IMR-90 (cell line): ENCODE results near the gene FAM228B. TPM values are rescaled to one million over a fixed set of nuclear protein-coding genes. Genes with fewer than 3 reads are reported as not detected.

ENCODE experiments used
- ATAC-seq: fragments of 200-7000 bp; cut with Tn5 transposase; 2 replicates; pipeline ENCODE4 v1.9.1; 2020; ENCODE audit warnings: low read depth, mild to moderate bottlenecking, moderate library complexity
- BruUV-seq: library from RNA; stranded (reverse); fragments of 400-500 nt; replicated peaks from 2 replicates; lab custom pipeline; 2021; lab: Mats Ljungman, UMichigan
- CTCF ChIA-PET: fragments of 300-600 bp; formaldehyde crosslinking; extraction: SDS; loops from one replicate; lab custom pipeline; 2021; ENCODE audit warnings: antibody characterized with exemption; lab: Yijun Ruan, JAX
- POLR2A ChIA-PET: fragments of 300-600 bp; sonication (Branson Sonifier 250); formaldehyde crosslinking; loops from one replicate; lab custom pipeline; 2022; ENCODE audit warnings: antibody characterized with exemption; ENCODE audit not compliant: unreplicated experiment; lab: Charles Lee
- DNase-seq: peaks from one replicate; pipeline ENCODE4 v3.0.0; 2013
- H2AFZ ChIP-seq: replicated peaks from 2 replicates; pipeline ENCODE3; 2013; ENCODE audit warnings: low read length, mild to moderate bottlenecking; ENCODE audit not compliant: poor library complexity
- H2AK5ac ChIP-seq: 2 replicates; pipeline ENCODE4 v1.6.1; 2013; ENCODE audit warnings: low read depth, low read length, inconsistent platforms
- H2AK9ac ChIP-seq: replicated peaks from 2 replicates; pipeline ENCODE3; 2013; ENCODE audit warnings: mild to moderate bottlenecking, low read depth, low read length, moderate library complexity; ENCODE audit not compliant: poor library complexity
- H2BK120ac ChIP-seq: 2 replicates; pipeline ENCODE4 v1.6.1; 2013; ENCODE audit warnings: low read depth, low read length, inconsistent platforms
- H2BK15ac ChIP-seq: 3 replicates; pipeline ENCODE4 v1.6.1; 2013; ENCODE audit warnings: low read depth, low read length, inconsistent platforms
- H2BK20ac ChIP-seq: 2 replicates; pipeline ENCODE4 v1.6.1; 2013; ENCODE audit warnings: low read depth, mild to moderate bottlenecking, inconsistent platforms, low read length, moderate library complexity
- H2BK5ac ChIP-seq: 2 replicates; pipeline ENCODE4 v1.6.1; 2013; ENCODE audit warnings: mild to moderate bottlenecking, low read depth, low read length, inconsistent platforms; ENCODE audit not compliant: poor library complexity, severe bottlenecking
- H3K14ac ChIP-seq: replicated peaks from 2 replicates; pipeline ENCODE4 v1.6.1; 2013; ENCODE audit warnings: low read depth, low read length, inconsistent platforms
- H3K18ac ChIP-seq: 2 replicates; pipeline ENCODE4 v1.6.1; 2013; ENCODE audit warnings: low read depth, low read length, control low read depth
- H3K23ac ChIP-seq: 2 replicates; pipeline ENCODE4 v1.6.1; 2013; ENCODE audit warnings: low read depth, low read length, inconsistent platforms
- H3K27ac ChIP-seq: 2 replicates; pipeline ENCODE4 v1.5.1; 2013; ENCODE audit warnings: mild to moderate bottlenecking, control low read depth, low read length; ENCODE audit not compliant: insufficient read depth
- H3K27me3 ChIP-seq: 2 replicates; pipeline ENCODE4 v1.6.1; 2013; ENCODE audit warnings: low read length; ENCODE audit not compliant: control insufficient read depth, insufficient read depth
- H3K36me3 ChIP-seq: 2 replicates; pipeline ENCODE4 v1.6.1; 2013; ENCODE audit warnings: low read length, mixed read lengths; ENCODE audit not compliant: control insufficient read depth, insufficient read depth
- H3K4ac ChIP-seq: 2 replicates; pipeline ENCODE4 v1.6.1; 2013; ENCODE audit warnings: low read depth, low read length, inconsistent platforms
- H3K4me1 ChIP-seq: 2 replicates; pipeline ENCODE4 v1.6.1; 2013; ENCODE audit warnings: low read length, mixed read lengths; ENCODE audit not compliant: control insufficient read depth, insufficient read depth
- H3K4me2 ChIP-seq: 2 replicates; pipeline ENCODE4 v1.6.1; 2013; ENCODE audit warnings: low read depth, mild to moderate bottlenecking, control low read depth, low read length, moderate library complexity
- H3K4me3 ChIP-seq: 2 replicates; pipeline ENCODE4 v1.5.1; 2013; ENCODE audit warnings: low read depth, mild to moderate bottlenecking, control low read depth, low read length, moderate library complexity; ENCODE audit not compliant: insufficient read depth
- H3K56ac ChIP-seq: 2 replicates; pipeline ENCODE4 v1.6.1; 2013; ENCODE audit warnings: low read length, inconsistent platforms; ENCODE audit not compliant: insufficient read depth; ENCODE audit errors: extremely low read depth
- H3K79me1 ChIP-seq, 2 experiments: 2 replicates each; pipeline ENCODE4 v1.6.1; 2013; ENCODE audit warnings: low read length in 2 of 2, inconsistent platforms in 1 of 2, low read depth in 1 of 2
- H3K9ac ChIP-seq: 2 replicates; pipeline ENCODE4 v1.6.1; 2013; ENCODE audit warnings: low read depth, low read length, control low read depth
- H3K9me1 ChIP-seq: 2 replicates; pipeline ENCODE4 v1.6.1; 2013; ENCODE audit warnings: low read length, inconsistent platforms; ENCODE audit not compliant: insufficient read depth
- H3K9me3 ChIP-seq: 2 replicates; pipeline ENCODE4 v1.6.1; 2013; ENCODE audit warnings: low read length; ENCODE audit not compliant: control insufficient read depth, insufficient read depth
- H4K20me1 ChIP-seq: 2 replicates; pipeline ENCODE4 v1.6.1; 2013; ENCODE audit warnings: low read length, inconsistent platforms; ENCODE audit not compliant: insufficient read depth
- H4K5ac ChIP-seq: 2 replicates; pipeline ENCODE4 v1.6.1; 2013; ENCODE audit warnings: mild to moderate bottlenecking, low read depth, low read length, control low read depth
- H4K8ac ChIP-seq, 2 experiments: 2 replicates each; pipeline ENCODE4 v1.6.1; 2013; ENCODE audit warnings: low read depth in 2 of 2, low read length in 2 of 2, control low read depth in 1 of 2, inconsistent platforms in 1 of 2
- H4K91ac ChIP-seq: 2 replicates; pipeline ENCODE4 v1.6.1; 2013; ENCODE audit warnings: low read depth, low read length, inconsistent platforms; ENCODE audit not compliant: insufficient read depth
- BHLHE40 ChIP-seq: fragments of 150-350 bp; IDR thresholded peaks from 2 replicates; pipeline ENCODE4 v1.6.1; 2016; ENCODE audit warnings: mild to moderate bottlenecking, low read depth, low read length
- CEBPB ChIP-seq: IDR thresholded peaks from 2 replicates; pipeline ENCODE4 v1.6.1; 2012; ENCODE audit warnings: low read depth, low read length, improper control_type of control experiment
- CHD1 ChIP-seq: IDR thresholded peaks from 2 replicates; pipeline ENCODE4 v1.6.1; 2012; ENCODE audit warnings: low read depth, low read length, improper control_type of control experiment
- CTCF ChIP-seq: conservative IDR thresholded peaks from 2 replicates; pipeline ENCODE4 v1.5.1; 2012; ENCODE audit warnings: mild to moderate bottlenecking, low read depth, low read length, improper control_type of control experiment
- FOS ChIP-seq: fragments of 150-350 bp; IDR thresholded peaks from 2 replicates; pipeline ENCODE4 v1.6.1; 2016; ENCODE audit warnings: low read depth, low read length
- MAFK ChIP-seq: IDR thresholded peaks from 2 replicates; pipeline ENCODE4 v1.6.1; 2012; ENCODE audit warnings: low read depth, low read length, improper control_type of control experiment
- MAZ ChIP-seq: IDR thresholded peaks from 2 replicates; pipeline ENCODE4 v1.6.1; 2012; ENCODE audit warnings: low read depth, mild to moderate bottlenecking, low read length, improper control_type of control experiment, moderate library complexity, borderline replicate concordance
- MXI1 ChIP-seq: IDR thresholded peaks from 2 replicates; pipeline ENCODE4 v1.6.1; 2012; ENCODE audit warnings: low read depth, mild to moderate bottlenecking, low read length, moderate library complexity, borderline replicate concordance
- NFE2L2 ChIP-seq: fragments of 150-350 bp; IDR thresholded peaks from 2 replicates; pipeline ENCODE4 v1.6.1; 2016; ENCODE audit warnings: low read depth, mild to moderate bottlenecking, low read length
- POLR2A ChIP-seq: IDR thresholded peaks from 2 replicates; pipeline ENCODE4 v1.6.1; 2012; ENCODE audit warnings: mild to moderate bottlenecking, low read depth, low read length
- RAD21 ChIP-seq: IDR thresholded peaks from 2 replicates; pipeline ENCODE4 v1.6.1; 2012; ENCODE audit warnings: low read length, improper control_type of control experiment
- RCOR1 ChIP-seq: IDR thresholded peaks from 2 replicates; pipeline ENCODE4 v1.6.1; 2012; ENCODE audit warnings: mild to moderate bottlenecking, low read length, improper control_type of control experiment; ENCODE audit not compliant: insufficient replicate concordance
- RFX5 ChIP-seq: IDR thresholded peaks from 2 replicates; pipeline ENCODE4 v1.8.0; 2012; ENCODE audit warnings: low read depth, mild to moderate bottlenecking, low read length, moderate library complexity
- SMC3 ChIP-seq: fragments of 150-350 bp; IDR thresholded peaks from 2 replicates; pipeline ENCODE4 v1.6.1; 2016; ENCODE audit warnings: low read depth, mild to moderate bottlenecking, antibody characterized with exemption, low read length, moderate library complexity
- WGBS, 2 experiments: methylation state at CpG; one replicate each; pipeline versions ENCODE4 v1.1.5 to v1.1.7; 2013; ENCODE audit warnings: missing lambda C conversion rate in 2 of 2; ENCODE audit not compliant: insufficient read length in 1 of 2; ENCODE audit errors: extremely low coverage in 2 of 2; 5-methylcytosine and 5-hydroxymethylcytosine counted together
- dilution Hi-C: fragments of 300-500 bp; cut with HindIII; formaldehyde crosslinking; loops from one replicate; pipeline ENCODE4 v1.14.3; 2018; ENCODE audit warnings: low sequenced_read_pairs; ENCODE audit not compliant: unreplicated experiment
- in situ Hi-C: fragments of 300-500 bp; cut with MboI; formaldehyde crosslinking; loops from 3 replicates; pipeline ENCODE4 v1.14.3; 2019; ENCODE audit warnings: low sequenced_read_pairs, inconsistent platforms, mixed read lengths
- intact Hi-C: fragments of 100-400 bp; cut with micrococcal nuclease; formaldehyde crosslinking; loops from 2 replicates; pipeline ENCODE4 v1.10.0; 2022
- polyA plus RNA-seq, 3 experiments: library from polyadenylated mRNA; depleted of rRNA; stranded (reverse); fragments of >200 nt; gene quantifications; 2 replicates each; pipeline ENCODE4 v1.2.3, GENCODE V29; 2012; ENCODE audit warnings: low replicate concordance in 1 of 3
- total RNA-seq: library from RNA; depleted of rRNA; stranded (reverse); fragments of >200 nt; gene quantifications from 2 replicates; pipeline ENCODE4 v1.2.3, GENCODE V29; 2012
- TF ChIP-seq, protein P1 (sequence below): fragments of 150-350 bp; IDR thresholded peaks from 2 replicates; pipeline ENCODE4 v1.6.1; 2017; ENCODE audit warnings: mild to moderate bottlenecking, antibody characterized with exemption, low read length, low read depth
- TF ChIP-seq, protein P2 (sequence below): fragments of 150-350 bp; IDR thresholded peaks from 2 replicates; pipeline ENCODE4 v1.6.1; 2016; ENCODE audit warnings: low read depth, mild to moderate bottlenecking, low read length, moderate library complexity, borderline replicate concordance

FAM228B gene
- total and polyA plus RNA-seq, 2 of the 4 experiments (the other 2 are of a cell fraction) = 2.0 to 2.9 TPM

- TF ChIP-seq RCOR1 (no peak), MAZ (no peak), FOS (no peak), POLR2A (no peak), MXI1 (no peak), NFE2L2 (no peak), CHD1 (no peak), SMC3 (no peak), RAD21 (no peak), CTCF (no peak), CEBPB (no peak), MAFK (no peak), RFX5 (no peak), BHLHE40 (no peak)
- TF ChIP-seq, protein P1, sequence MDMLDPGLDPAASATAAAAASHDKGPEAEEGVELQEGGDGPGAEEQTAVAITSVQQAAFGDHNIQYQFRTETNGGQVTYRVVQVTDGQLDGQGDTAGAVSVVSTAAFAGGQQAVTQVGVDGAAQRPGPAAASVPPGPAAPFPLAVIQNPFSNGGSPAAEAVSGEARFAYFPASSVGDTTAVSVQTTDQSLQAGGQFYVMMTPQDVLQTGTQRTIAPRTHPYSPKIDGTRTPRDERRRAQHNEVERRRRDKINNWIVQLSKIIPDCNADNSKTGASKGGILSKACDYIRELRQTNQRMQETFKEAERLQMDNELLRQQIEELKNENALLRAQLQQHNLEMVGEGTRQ = no peak
- TF ChIP-seq, protein P2, sequence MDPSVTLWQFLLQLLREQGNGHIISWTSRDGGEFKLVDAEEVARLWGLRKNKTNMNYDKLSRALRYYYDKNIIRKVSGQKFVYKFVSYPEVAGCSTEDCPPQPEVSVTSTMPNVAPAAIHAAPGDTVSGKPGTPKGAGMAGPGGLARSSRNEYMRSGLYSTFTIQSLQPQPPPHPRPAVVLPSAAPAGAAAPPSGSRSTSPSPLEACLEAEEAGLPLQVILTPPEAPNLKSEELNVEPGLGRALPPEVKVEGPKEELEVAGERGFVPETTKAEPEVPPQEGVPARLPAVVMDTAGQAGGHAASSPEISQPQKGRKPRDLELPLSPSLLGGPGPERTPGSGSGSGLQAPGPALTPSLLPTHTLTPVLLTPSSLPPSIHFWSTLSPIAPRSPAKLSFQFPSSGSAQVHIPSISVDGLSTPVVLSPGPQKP = no peak
These were observed 67.9 kb downstream of the FAM228B start for GRCh38 chr2:24191156-24191555.

More at GRCh38 chr2:24191156-24191555, 67.9 kb downstream of the FAM228B start:
- H3K56ac ChIP-seq = no peak overlapping the region
- no peak overlapping the region for H2BK5ac ChIP-seq
- intact Hi-C loops (no loop called here), dilution Hi-C loops (no loop called here), in situ Hi-C loops (no loop called here)
- no peaks in the 10 kb centered on the region for H3K9me1 ChIP-seq
- H2AFZ ChIP-seq = no peak overlapping the region
- no peak overlapping the region for H2BK20ac ChIP-seq
- H3K27me3 ChIP-seq = peaks cover 6% of the 10 kb centered on the region; the same call in 1 of the 2 replicates
- H3K4me3 ChIP-seq = no peak overlapping the region
- H3K18ac ChIP-seq = no peak overlapping the region
- no peak overlapping the region for H3K14ac ChIP-seq
- H3K9ac ChIP-seq = no peak overlapping the region
- no peak for ATAC-seq
- H2BK120ac ChIP-seq = no peak overlapping the region
- H3K4me2 ChIP-seq = no peak overlapping the region
- H3K9me3 ChIP-seq = no peaks in the 10 kb centered on the region
- no peak for DNase-seq
- no peak overlapping the region for H3K23ac ChIP-seq
- H3K27ac ChIP-seq = no peak overlapping the region
- no peaks in the 10 kb centered on the region for H3K79me1 ChIP-seq
- H4K91ac ChIP-seq = no peak overlapping the region
- H4K20me1 ChIP-seq = no peaks in the 10 kb centered on the region
- H4K8ac ChIP-seq = no peak overlapping the region
- H3K4me1 ChIP-seq = no peaks in the 10 kb centered on the region
- no peak overlapping the region for H3K4ac ChIP-seq
- ChIA-PET POLR2A (no interaction called here), CTCF (interaction anchor here (0.6 kb wide), 1 partner anchor 156 kb away, joined by 7 read pairs; no protein-coding TSS in a partner anchor)
- no peaks in the 10 kb centered on the region for H3K36me3 ChIP-seq
- no TSS peak for BruUV-seq
- no CpG with 5 or more reads among the region's 9 CpGs for WGBS, 2 experiments
- no peak overlapping the region for H2AK9ac ChIP-seq
- no peak overlapping the region for H2AK5ac ChIP-seq
- H4K5ac ChIP-seq = no peak overlapping the region
- H2BK15ac ChIP-seq = no peak overlapping the region
